GM19025 (cell line): ENCODE data around the gene MTREX.

Experiments
- ATAC-seq: cut with Tn5 transposase; IDR thresholded peaks from one replicate; pipeline ENCODE4 v1.9.1; 2021; ENCODE audit warnings: mild to moderate bottlenecking, low read depth, moderate library complexity; ENCODE audit not compliant: unreplicated experiment

Gene MTREX

GRCh38 chr5:55456216-55456895 lies 148.6 kb downstream of the MTREX start:
- no peak for ATAC-seq

GRCh38 chr5:55459572-55459971 lies 151.8 kb downstream of the MTREX start:
- ATAC-seq, result no peak

- ATAC-seq, result no peak
Measured at GRCh38 chr5:55463613-55464012, 155.8 kb downstream of the MTREX start.

GRCh38 chr5:55467862-55468551 lies 160.2 kb downstream of the MTREX start:
- ATAC-seq, result no peak

GRCh38 chr5:55469839-55470238 lies 162.1 kb downstream of the MTREX start:
- no peak for ATAC-seq

- no peak for ATAC-seq
Measured at GRCh38 chr5:55470282-55470681, 162.5 kb downstream of the MTREX start.

- ATAC-seq, result no peak
Measured at GRCh38 chr5:55471468-55471867, 163.7 kb downstream of the MTREX start.

GRCh38 chr5:55472642-55473041 lies 164.9 kb downstream of the MTREX start:
- ATAC-seq, result no peak
